Endodermal cell (in vitro differentiated cells): ENCODE data around the gene UBE2E1. TPM values are rescaled to one million over a fixed set of nuclear protein-coding genes. Genes with fewer than 3 reads are reported as not detected.

Experiments
- DNase-seq: peaks from one replicate; pipeline ENCODE4 v3.0.0-alpha.2; 2017
- H3K27ac ChIP-seq: 2 replicates; pipeline ENCODE4 v1.5.1; 2013; ENCODE audit warnings: mild to moderate bottlenecking, low read depth, low read length, moderate library complexity
- H3K27me3 ChIP-seq: 2 replicates; pipeline ENCODE4 v1.6.1; 2013; ENCODE audit warnings: mild to moderate bottlenecking, low read length, moderate library complexity; ENCODE audit not compliant: insufficient read depth, control insufficient read depth, poor library complexity, severe bottlenecking
- H3K36me3 ChIP-seq: 2 replicates; pipeline ENCODE4 v1.7.0; 2013; ENCODE audit warnings: mild to moderate bottlenecking, low read length, moderate library complexity; ENCODE audit not compliant: control insufficient read depth, insufficient read depth
- H3K4me1 ChIP-seq: one replicate; pipeline ENCODE4 v1.7.0; 2013; ENCODE audit warnings: low read length; ENCODE audit not compliant: control insufficient read depth, insufficient read depth
- H3K4me3 ChIP-seq: 2 replicates; pipeline ENCODE4 v1.5.1; 2013; ENCODE audit warnings: mild to moderate bottlenecking, low read length, moderate library complexity
- H3K9ac ChIP-seq: 2 replicates; pipeline ENCODE4 v1.6.1; 2013; ENCODE audit warnings: mild to moderate bottlenecking, low read length, moderate library complexity; ENCODE audit not compliant: poor library complexity, severe bottlenecking; ENCODE audit errors: extremely low read depth
- H3K9me3 ChIP-seq: 2 replicates; pipeline ENCODE4 v1.6.1; 2013; ENCODE audit warnings: mild to moderate bottlenecking, low read length, moderate library complexity; ENCODE audit not compliant: control insufficient read depth
- H3K27ac Mint-ChIP-seq: 2 replicates; pipeline ENCODE4 v1.8.0; 2020; ENCODE audit warnings: mixed read lengths
- H3K27me3 Mint-ChIP-seq: 2 replicates; pipeline ENCODE4 v1.8.0; 2021; ENCODE audit warnings: mild to moderate bottlenecking, mixed read lengths; ENCODE audit not compliant: insufficient read depth
- H3K36me3 Mint-ChIP-seq: 2 replicates; pipeline ENCODE4 v1.8.0; 2020; ENCODE audit warnings: low read depth, mixed read lengths
- H3K4me1 Mint-ChIP-seq: 2 replicates; pipeline ENCODE4 v1.8.0; 2020; ENCODE audit warnings: mixed read lengths
- H3K4me3 Mint-ChIP-seq: 2 replicates; pipeline ENCODE4 v1.8.0; 2020; ENCODE audit warnings: mild to moderate bottlenecking, moderate library complexity, mixed read lengths
- H3K9me3 Mint-ChIP-seq: 2 replicates; pipeline ENCODE4 v1.8.0; 2020; ENCODE audit warnings: mild to moderate bottlenecking, mixed read lengths
- CTCF ChIP-seq: fragments of 200-600 bp; sonication (generic); conservative IDR thresholded peaks from 2 replicates; pipeline ENCODE4 v1.5.0; 2021; ENCODE audit warnings: antibody characterized with exemption, mild to moderate bottlenecking
- WGBS, 2 experiments: methylation state at CpG; one replicate each; pipeline versions ENCODE4 v1.1.5 to v1.1.7; 2013; ENCODE audit warnings: missing lambda C conversion rate in 2 of 2, mixed read lengths in 1 of 2; ENCODE audit not compliant: insufficient coverage in 1 of 2, insufficient read length in 1 of 2; 5-methylcytosine and 5-hydroxymethylcytosine counted together
- total RNA-seq, 2 donors: library from RNA; stranded (reverse); fragmentation: NEBNext Ultra II Directional in 1 of 2; extraction: Animal tissue kit (Norgen Biotek cat#: 25700) in 1 of 2; gene quantifications; 2 replicates in 1 of 2; 3 replicates in 1 of 2; pipeline ENCODE4 v1.2.1, GENCODE V29; 2021

UBE2E1 gene
- total RNA-seq, 2 donors from 2014 or later: 112 to 120 TPM

GRCh38 chr3:23795096-23795495, 10.7 kb upstream of the UBE2E1 start:
- no peaks in the 10 kb centered on the region for H3K4me1 Mint-ChIP-seq
- H3K9ac ChIP-seq: no peak overlapping the region
- TF ChIP-seq CTCF: no peak

GRCh38 chr3:23796518-23796917, 9.2 kb upstream of the UBE2E1 start:
- H3K4me3 Mint-ChIP-seq: no peak overlapping the region
- H3K27ac Mint-ChIP-seq: no peak overlapping the region
- no peaks in the 10 kb centered on the region for H3K27me3 ChIP-seq
- H3K9ac ChIP-seq: no peak overlapping the region
- no peaks in the 10 kb centered on the region for H3K36me3 Mint-ChIP-seq
- no peaks in the 10 kb centered on the region for H3K9me3 Mint-ChIP-seq
- no peaks in the 10 kb centered on the region for H3K4me1 ChIP-seq
- H3K9me3 ChIP-seq: no peaks in the 10 kb centered on the region
- no peak for DNase-seq
- TF ChIP-seq CTCF: no peak
- 85 to 86% methylated on average over 2 of the region's 2 CpGs for WGBS, 2 experiments
- peaks cover 3% of the 10 kb centered on the region for H3K27me3 Mint-ChIP-seq
- no peak overlapping the region for H3K27ac ChIP-seq
- H3K4me1 Mint-ChIP-seq: no peaks in the 10 kb centered on the region
- no peaks in the 10 kb centered on the region for H3K36me3 ChIP-seq
- no peak overlapping the region for H3K4me3 ChIP-seq

More at GRCh38 chr3:23795096-23795495, 10.7 kb upstream of the UBE2E1 start:
- Mint-ChIP-seq H3K27me3 (peaks cover 3% of the 10 kb centered on the region), H3K27ac (no peak overlapping the region), H3K4me3 (no peak overlapping the region), H3K36me3 (no peaks in the 10 kb centered on the region), H3K9me3 (no peaks in the 10 kb centered on the region)
- Histone ChIP-seq H3K9me3 (no peaks in the 10 kb centered on the region), H3K36me3 (no peaks in the 10 kb centered on the region), H3K4me1 (no peaks in the 10 kb centered on the region), H3K27me3 (no peaks in the 10 kb centered on the region), H3K27ac (no peak overlapping the region), H3K4me3 (no peak overlapping the region)
- no peak for DNase-seq

- H3K4me1 ChIP-seq: no peaks in the 10 kb centered on the region
- WGBS, 2 experiments: 90 to 100% methylated on average over 1 to 4 of the region's 4 CpGs
- peaks cover 3% of the 10 kb centered on the region for H3K27me3 Mint-ChIP-seq
Measured at GRCh38 chr3:23797491-23797890, 8.3 kb upstream of the UBE2E1 start.

More at GRCh38 chr3:23797491-23797890, 8.3 kb upstream of the UBE2E1 start:
- no peak for TF ChIP-seq CTCF
- no peaks in the 10 kb centered on the region for H3K9me3 ChIP-seq
- H3K27me3 ChIP-seq: no peaks in the 10 kb centered on the region
- H3K4me3 ChIP-seq: no peak overlapping the region
- Mint-ChIP-seq H3K36me3 (no peaks in the 10 kb centered on the region), H3K4me1 (no peaks in the 10 kb centered on the region), H3K9me3 (no peaks in the 10 kb centered on the region), H3K4me3 (no peak overlapping the region), H3K27ac (no peak overlapping the region)
- no peaks in the 10 kb centered on the region for H3K36me3 ChIP-seq
- DNase-seq: no peak
- no peak overlapping the region for H3K9ac ChIP-seq
- H3K27ac ChIP-seq: no peak overlapping the region
